PFSK-1 (cell line): ENCODE measurements around the gene APBB1.

Experiments
- FOXP2 ChIP-seq: optimal IDR thresholded peaks from 2 replicates; pipeline ENCODE3; 2011; ENCODE audit warnings: borderline replicate concordance, control low read depth, inconsistent platforms; ENCODE audit not compliant: insufficient read depth; ENCODE audit errors: extremely low read length, extremely low read depth
- POLR2AphosphoS5 ChIP-seq: IDR thresholded peaks from 2 replicates; pipeline ENCODE4 v1.6.1; 2012; ENCODE audit warnings: low read depth, mild to moderate bottlenecking, control low read depth, low read length, moderate library complexity
- REST ChIP-seq, 2 experiments: IDR thresholded peaks; 2 replicates each; pipeline versions ENCODE4 v1.6.1 to v1.8.0; 2011 to 2012; ENCODE audit warnings: low read depth in 2 of 2, low read length in 2 of 2, control low read depth in 1 of 2, inconsistent platforms in 1 of 2, mild to moderate bottlenecking in 1 of 2, moderate library complexity in 1 of 2; ENCODE audit not compliant: insufficient read depth in 1 of 2
- SIN3A ChIP-seq: IDR thresholded peaks from 2 replicates; pipeline ENCODE4 v1.6.1; 2012; ENCODE audit warnings: mild to moderate bottlenecking, low read length, moderate library complexity, borderline replicate concordance; ENCODE audit not compliant: insufficient read depth
- TAF1 ChIP-seq: IDR thresholded peaks from 2 replicates; pipeline ENCODE4 v1.6.1; 2012; ENCODE audit warnings: low read length, control low read depth, borderline replicate concordance; ENCODE audit not compliant: insufficient read depth

Gene APBB1

DNA sequence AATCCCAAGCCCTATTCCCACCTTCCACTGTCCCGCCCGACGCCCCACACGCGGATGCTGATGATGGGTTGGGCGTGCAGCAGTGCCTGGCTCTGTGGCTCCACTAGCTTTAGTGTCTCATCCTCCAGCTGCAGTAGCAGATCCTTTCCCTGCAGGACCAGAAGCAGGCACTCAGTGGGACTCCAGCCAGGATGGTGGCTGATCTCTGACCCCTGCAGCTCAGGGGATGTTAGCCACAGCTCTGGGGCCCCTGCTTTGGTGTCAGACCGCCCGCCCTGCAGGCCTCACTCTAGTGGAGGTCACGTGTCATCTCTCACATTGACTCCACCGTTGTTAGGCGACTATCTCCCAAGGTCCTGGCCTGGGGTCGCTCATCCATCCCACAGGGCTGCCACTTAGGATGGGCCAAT is 16.8 kb downstream of the APBB1 start:
- TF ChIP-seq FOXP2 (no peak), TAF1 (no peak), REST (IDR thresholded peaks at IDR 0.05; ENCODE audit: insufficient read depth in 1 of 2, low read depth in 2 of 2, low read length in 2 of 2) (no peak), POLR2AphosphoS5 (no peak), SIN3A (no peak)

DNA sequence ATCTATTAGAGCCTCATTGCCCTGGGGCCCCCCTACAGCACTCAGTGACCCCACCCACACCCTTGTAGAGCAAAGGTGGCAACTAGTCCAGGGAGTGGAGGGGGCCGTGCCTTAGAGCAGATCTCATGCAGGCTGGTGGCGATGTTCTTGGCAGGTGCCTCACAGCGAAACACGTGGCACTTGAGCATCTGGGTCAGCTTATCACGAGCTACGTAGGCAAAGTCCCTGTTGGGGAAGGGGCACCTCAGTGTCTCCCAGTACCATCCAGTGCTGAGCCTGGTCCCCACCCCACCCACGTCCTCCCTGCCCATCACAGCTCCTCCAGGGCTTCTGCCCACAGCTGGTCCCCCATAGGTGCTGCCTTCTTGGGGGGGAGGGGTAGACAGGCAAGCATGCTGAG is 17.4 kb downstream of the APBB1 start:
- TF ChIP-seq SIN3A (no peak), FOXP2 (no peak), REST (IDR thresholded peaks at IDR 0.05; ENCODE audit: insufficient read depth in 1 of 2, low read depth in 2 of 2, low read length in 2 of 2) (no peak), POLR2AphosphoS5 (no peak), TAF1 (no peak)

DNA sequence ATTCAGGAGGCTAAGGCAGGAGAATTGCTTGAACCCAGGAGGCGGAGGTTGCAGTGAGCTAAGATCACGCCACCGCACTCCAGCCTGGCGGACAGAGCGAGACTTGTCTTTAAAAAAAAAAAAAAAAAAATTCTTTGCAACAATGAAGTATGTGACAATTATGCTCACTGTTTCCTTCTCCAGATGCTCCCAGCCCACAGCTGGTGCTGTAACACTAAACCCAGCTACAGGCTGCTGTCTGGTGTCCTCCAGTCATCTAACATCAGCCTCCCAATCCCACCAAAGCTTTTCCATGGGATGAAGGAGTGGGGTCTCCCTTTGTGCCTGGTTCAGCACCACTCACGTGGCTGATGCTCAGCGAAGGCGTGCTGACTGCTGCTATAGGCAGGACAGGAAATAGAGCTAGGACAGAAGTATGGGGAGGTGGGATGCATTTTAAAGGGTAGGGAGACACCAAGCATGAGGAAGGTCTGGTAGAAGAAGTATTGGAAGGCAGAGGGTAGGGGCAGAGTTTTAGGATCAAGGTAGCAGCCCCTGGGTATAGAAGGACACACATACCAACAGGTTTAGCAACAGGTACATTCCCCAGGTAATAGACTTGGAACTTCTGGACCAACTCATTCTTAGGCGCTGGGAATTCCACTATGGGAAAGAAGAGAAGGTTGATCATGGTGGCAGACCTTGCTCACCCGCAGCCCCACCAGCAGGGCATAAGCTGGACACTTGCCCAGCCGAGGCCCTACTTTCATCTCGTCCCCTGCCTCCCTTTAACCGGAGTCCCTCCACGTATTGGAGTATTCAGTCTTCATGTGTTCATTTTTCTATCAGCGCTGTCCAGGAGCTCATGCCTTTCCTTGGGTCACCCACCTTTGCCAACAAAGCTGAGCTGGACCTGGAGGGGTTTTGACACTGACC is 18.2 kb downstream of the APBB1 start:
- TF ChIP-seq FOXP2 (no peak), SIN3A (no peak), REST (IDR thresholded peaks at IDR 0.05; ENCODE audit: insufficient read depth in 1 of 2, low read depth in 2 of 2, low read length in 2 of 2) (no peak), TAF1 (no peak), POLR2AphosphoS5 (no peak)

GRCh38 chr11:6397636-6398035 is 21.3 kb downstream of the APBB1 start:
- TF ChIP-seq TAF1 = no peak
- no peak for TF ChIP-seq FOXP2
- TF ChIP-seq SIN3A = no peak
- no peak for TF ChIP-seq POLR2AphosphoS5
- no peak for TF ChIP-seq REST (IDR thresholded peaks at IDR 0.05; ENCODE audit: insufficient read depth in 1 of 2, low read depth in 2 of 2, low read length in 2 of 2)
